Inferior parietal cortex (tissue), 1 donor: Measurements from ENCODE around the gene FBXL7.

ENCODE experiments used
- DNase-seq: peaks from one replicate; pipeline ENCODE4 v3.0.0-alpha.2; 2016; ENCODE audit errors: extremely low spot score

The FBXL7 gene

DNA sequence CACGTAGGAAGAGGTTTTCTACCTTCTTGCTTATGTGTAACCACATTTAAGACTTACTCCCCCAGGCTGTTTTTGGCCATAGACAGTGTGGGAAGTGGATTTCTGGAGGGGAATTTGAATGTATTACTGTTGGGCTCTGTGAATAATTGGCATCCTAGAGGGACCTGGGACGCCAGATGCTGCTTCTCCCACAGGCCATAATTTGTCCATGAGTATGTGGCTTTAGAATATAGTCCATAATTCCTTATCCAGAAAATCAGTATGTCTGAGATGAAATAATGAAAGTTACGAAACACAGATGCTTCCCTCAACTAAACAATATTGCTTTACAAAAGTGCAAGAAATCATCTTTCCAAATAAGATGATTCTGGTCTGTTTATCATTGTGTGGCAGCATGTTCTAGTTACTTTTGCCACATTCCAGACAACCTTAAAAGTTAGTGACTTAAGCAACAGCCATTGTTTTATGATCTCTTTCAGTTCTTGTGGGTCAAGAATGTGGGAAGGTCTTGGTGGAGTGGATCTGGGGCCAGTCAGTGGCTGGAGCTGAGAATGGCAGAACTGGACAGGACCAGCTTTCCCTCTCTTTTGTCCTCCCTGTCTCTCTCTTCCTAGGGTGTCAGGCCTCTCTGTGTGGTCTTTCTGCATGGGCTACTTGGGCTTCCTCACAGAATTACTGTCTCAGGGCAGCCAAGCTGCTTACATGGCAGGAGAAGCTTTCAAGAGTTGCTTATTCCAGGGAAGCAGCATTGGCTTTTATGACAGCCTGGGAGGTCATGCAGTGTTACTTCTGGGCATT is 79.4 kb downstream of the FBXL7 start:
- no peak for DNase-seq

DNA sequence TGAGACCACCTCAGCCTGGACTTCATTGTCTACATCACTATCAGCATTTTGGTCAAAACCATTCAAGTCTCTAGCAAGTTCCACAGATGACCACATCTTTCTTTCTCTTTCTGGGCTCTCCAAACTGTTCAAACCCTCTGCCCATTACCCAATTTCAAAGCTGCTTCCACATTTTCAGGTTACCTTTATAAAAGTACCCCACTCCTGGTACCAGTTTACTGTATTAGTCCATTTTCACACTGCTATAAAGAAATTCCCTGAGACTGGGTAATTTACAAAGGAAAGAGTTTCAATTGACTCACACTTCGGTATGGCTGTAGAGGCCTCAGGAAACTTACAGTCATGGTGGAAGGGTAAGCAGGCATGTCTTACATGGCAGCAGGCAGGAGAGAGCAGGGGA is 84.5 kb downstream of the FBXL7 start:
- no peak for DNase-seq

GRCh38 chr5:15585128-15585527 is 85.1 kb downstream of the FBXL7 start:
- no peak for DNase-seq

GRCh38 chr5:15585841-15586591 is 86.0 kb downstream of the FBXL7 start:
- DNase-seq: no peak

- no peak for DNase-seq
Measured at GRCh38 chr5:15587916-15588315, 87.9 kb downstream of the FBXL7 start.

- DNase-seq: no peak
Measured at GRCh38 chr5:15592728-15593127, 92.7 kb downstream of the FBXL7 start.

DNA sequence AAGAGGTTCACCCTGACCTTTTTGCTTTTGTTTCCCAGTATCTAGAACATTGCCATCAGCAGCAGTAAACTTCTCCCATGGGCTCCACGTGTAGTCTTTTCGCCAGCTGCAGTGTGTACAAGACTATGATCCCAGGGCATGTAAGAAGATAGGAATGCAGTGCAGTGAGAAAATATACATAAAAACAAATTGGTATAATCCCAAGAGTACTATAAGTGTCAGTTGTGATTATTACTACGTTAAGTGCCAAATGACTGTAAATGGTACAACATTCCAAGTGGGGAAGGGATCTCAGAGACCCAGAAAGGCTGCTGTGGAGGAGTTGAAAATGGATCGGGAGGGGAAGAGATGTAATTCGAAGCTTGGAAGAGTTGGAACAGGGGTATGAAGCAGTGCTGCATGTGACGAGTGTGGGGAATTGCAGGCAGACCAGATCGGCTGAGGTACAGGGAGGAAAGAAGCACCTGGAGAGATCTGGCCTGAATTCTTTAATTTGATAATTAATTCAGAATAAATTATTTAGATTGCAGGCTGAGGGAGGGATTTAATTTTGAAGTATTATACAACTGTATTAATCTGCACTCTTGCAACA is 95.1 kb downstream of the FBXL7 start:
- no peak for DNase-seq

GRCh38 chr5:15595929-15596328 is 95.9 kb downstream of the FBXL7 start:
- no peak for DNase-seq

- no peak for DNase-seq
Measured at GRCh38 chr5:15596936-15597335, 97.0 kb downstream of the FBXL7 start.

GRCh38 chr5:15597804-15598203 is 97.8 kb downstream of the FBXL7 start:
- no peak for DNase-seq

DNA sequence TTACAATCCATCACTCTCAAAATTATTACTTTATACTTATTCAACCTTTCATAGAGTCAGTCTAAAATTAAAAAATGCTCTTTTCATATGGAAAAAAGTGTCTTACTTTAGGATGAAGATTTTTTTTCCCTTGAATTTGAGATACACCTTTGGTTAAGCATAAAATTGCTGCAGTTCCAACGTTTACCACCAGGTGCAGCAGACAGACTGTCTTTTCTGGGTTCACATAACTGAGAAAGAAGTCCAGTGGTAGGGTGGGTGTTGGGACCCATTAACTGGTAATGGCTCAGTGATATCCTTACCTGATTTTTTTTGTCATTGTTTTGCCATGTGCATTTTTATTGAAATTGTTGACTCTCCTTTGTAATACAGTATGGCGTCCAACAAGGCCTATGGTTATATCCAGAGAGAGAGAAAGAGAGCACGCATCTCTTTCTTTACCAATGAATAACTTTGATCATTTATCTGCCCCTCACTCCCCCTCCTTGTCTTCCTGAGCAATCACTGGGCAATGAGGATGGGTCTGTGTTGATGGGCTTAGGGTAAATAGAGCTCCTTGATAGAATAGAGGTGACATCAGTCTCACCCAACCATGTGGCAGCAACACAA is 98.4 kb downstream of the FBXL7 start:
- no peak for DNase-seq

- no peak for DNase-seq
Measured at GRCh38 chr5:15600035-15600434, 100.1 kb downstream of the FBXL7 start.

GRCh38 chr5:15601274-15601673 is 101.3 kb downstream of the FBXL7 start:
- DNase-seq: no peak

- DNase-seq: no peak
Measured at GRCh38 chr5:15601853-15602252, 101.9 kb downstream of the FBXL7 start.

DNA sequence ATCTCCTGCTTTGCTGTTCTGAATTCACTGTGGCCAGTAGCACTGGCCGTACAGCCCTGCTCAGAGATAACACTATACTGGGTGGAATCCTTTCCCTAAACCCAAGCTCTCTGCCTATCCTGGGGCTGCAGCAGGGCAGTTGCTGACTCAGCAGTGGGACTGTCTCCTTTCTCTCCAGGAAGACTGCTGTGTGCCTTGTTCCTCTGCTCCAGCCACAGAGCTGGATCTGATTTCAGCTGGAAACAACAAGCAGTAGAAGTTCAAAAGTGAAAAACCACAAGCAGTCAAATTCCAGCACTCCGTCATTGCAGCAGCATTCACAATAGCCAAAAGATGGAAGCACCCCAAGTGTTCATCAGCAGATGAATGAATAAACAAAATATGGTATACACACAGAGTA is 105.0 kb downstream of the FBXL7 start:
- no peak for DNase-seq

DNA sequence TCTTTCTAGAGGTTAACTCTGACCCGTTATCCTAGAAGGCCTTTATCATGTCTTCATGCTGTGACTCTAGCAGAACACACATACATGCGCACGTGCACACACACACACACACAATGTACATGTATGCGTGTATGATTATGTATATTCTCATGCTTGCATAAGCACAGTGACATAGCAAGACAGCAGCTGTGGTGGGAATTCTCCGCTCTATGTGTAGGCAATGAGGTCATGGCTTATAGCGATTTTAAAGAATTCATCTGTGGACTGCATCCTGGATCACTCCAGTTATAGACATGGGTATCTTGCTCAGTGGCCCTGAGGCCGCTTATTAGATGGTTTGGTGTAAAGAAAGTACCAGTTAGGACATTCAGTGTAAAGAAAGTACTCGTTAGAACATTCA is 106.2 kb downstream of the FBXL7 start:
- no peak for DNase-seq

GRCh38 chr5:15607076-15607475 is 107.1 kb downstream of the FBXL7 start:
- DNase-seq: no peak

- DNase-seq: no peak
Measured at GRCh38 chr5:15609076-15609725, 109.2 kb downstream of the FBXL7 start.

DNA sequence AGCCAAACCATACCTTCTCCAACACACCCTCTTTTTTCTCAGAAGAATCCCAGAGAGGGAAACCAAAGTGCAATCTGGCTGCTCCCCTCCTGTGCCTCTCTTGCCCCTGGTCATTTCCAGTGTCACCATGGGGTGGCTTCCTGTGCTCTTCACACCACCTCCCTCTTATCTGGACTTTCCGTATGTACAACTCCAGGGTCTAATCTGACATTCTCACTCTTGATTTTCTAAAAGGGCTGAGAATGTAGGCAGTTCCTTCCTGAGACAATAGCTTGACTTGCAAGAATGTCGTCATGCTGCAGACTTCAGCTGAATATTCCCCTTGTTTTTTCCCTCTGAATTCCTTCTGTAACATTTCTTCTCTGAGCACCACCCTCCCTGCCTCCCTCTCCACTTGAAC is 110.2 kb downstream of the FBXL7 start:
- no peak for DNase-seq

- DNase-seq: no peak
Measured at GRCh38 chr5:15611008-15611407, 111.0 kb downstream of the FBXL7 start.

GRCh38 chr5:15612915-15613635 is 113.1 kb downstream of the FBXL7 start:
- no peak for DNase-seq
